ENCODE data around the gene KCNK2.
"Not testable (repeated sequence)": the region's sequence is repeated elsewhere in the genome, so short reads cannot be mapped to it uniquely, and the experiment has no call there.

The KCNK2 gene

GRCh38 chr1:215163144-215163543, 80.6 kb downstream of the KCNK2 start:
- not testable (repeated sequence) for DNase-seq

GRCh38 chr1:215166886-215167285, 84.3 kb downstream of the KCNK2 start:
- no peak for DNase-seq

GRCh38 chr1:215181518-215181917, 99.0 kb downstream of the KCNK2 start:
- DNase-seq = no peak

- no peak for DNase-seq
These were observed 102.6 kb downstream of the KCNK2 start for GRCh38 chr1:215185067-215185620.

GRCh38 chr1:215188302-215188950, 105.9 kb downstream of the KCNK2 start:
- no peak for DNase-seq

- no peak for DNase-seq
These were observed 109.8 kb downstream of the KCNK2 start for GRCh38 chr1:215192306-215192705.

- DNase-seq = no peak
These were observed 115.5 kb downstream of the KCNK2 start for GRCh38 chr1:215198021-215198420.

- no peak for DNase-seq
These were observed 117.6 kb downstream of the KCNK2 start for GRCh38 chr1:215200121-215200520.

GRCh38 chr1:215201283-215201682, 118.7 kb downstream of the KCNK2 start:
- DNase-seq = no peak

GRCh38 chr1:215202868-215203267, 120.3 kb downstream of the KCNK2 start:
- DNase-seq = no peak

GRCh38 chr1:215210167-215210566, 127.6 kb downstream of the KCNK2 start:
- no peak for DNase-seq

- no peak for DNase-seq
These were observed 133.3 kb downstream of the KCNK2 start for GRCh38 chr1:215215846-215216245.

- no peak for DNase-seq
These were observed 136.8 kb downstream of the KCNK2 start for GRCh38 chr1:215219372-215219771.

- no peak for DNase-seq
These were observed 137.8 kb downstream of the KCNK2 start for GRCh38 chr1:215220346-215220745.

GRCh38 chr1:215226757-215227156, 144.2 kb downstream of the KCNK2 start:
- DNase-seq = no peak

GRCh38 chr1:215228193-215228592, 145.7 kb downstream of the KCNK2 start:
- DNase-seq = no peak

- no peak for DNase-seq
These were observed 158.9 kb downstream of the KCNK2 start for GRCh38 chr1:215241451-215241850.

- DNase-seq = no peak
These were observed 161.0 kb downstream of the KCNK2 start for GRCh38 chr1:215243345-215244054.

GRCh38 chr1:215250913-215251312, 168.4 kb downstream of the KCNK2 start:
- no peak for DNase-seq

- no peak for DNase-seq
These were observed 168.9 kb downstream of the KCNK2 start for GRCh38 chr1:215251428-215251827.

- no peak for DNase-seq
These were observed 169.6 kb downstream of the KCNK2 start for GRCh38 chr1:215252164-215252563.

- no peak for DNase-seq
These were observed 174.6 kb downstream of the KCNK2 start for GRCh38 chr1:215256936-215257679.

- no peak for DNase-seq
These were observed 178.2 kb downstream of the KCNK2 start for GRCh38 chr1:215260711-215261110.

- no peak for DNase-seq
These were observed 179.6 kb downstream of the KCNK2 start for GRCh38 chr1:215262106-215262505.
